RWPE1 (cell line): Measurements from ENCODE around the gene METTL5.
"Not testable (repeated sequence)": the region's sequence is repeated elsewhere in the genome, so short reads cannot be mapped to it uniquely, and the experiment has no call there.

Experiments used
- CTCF ChIA-PET: fragments of 350-600 bp; sonication (Branson Sonifier 250); formaldehyde crosslinking; extraction: SDS; loops from one replicate; lab custom pipeline; 2021; lab: Yijun Ruan, JAX
- POLR2A ChIA-PET: fragments of 400-600 bp; formaldehyde crosslinking; extraction: SDS; loops from one replicate; lab custom pipeline; 2020; ENCODE audit warnings: antibody characterized with exemption; ENCODE audit not compliant: low non-redundant PET; lab: Yijun Ruan, JAX
- DNase-seq: peaks from one replicate; pipeline ENCODE4 v3.0.0; 2012; ENCODE audit warnings: low spot score
- H3K27ac ChIP-seq: fragments of 450-650 bp; 2 replicates; pipeline ENCODE4 v1.5.1; 2017
- CTCF ChIP-seq: fragments of 450-650 bp; conservative IDR thresholded peaks from 2 replicates; pipeline ENCODE4 v1.5.1; 2017; ENCODE audit warnings: low read depth, mild to moderate bottlenecking

The METTL5 gene

GRCh38 chr2:169819106-169819505 lies 5.6 kb downstream of the METTL5 start:
- no peak overlapping the region for H3K27ac ChIP-seq
- DNase-seq, result no peak
- POLR2A ChIA-PET, result no interaction called here
- CTCF ChIA-PET, result no interaction called here
- TF ChIP-seq CTCF, result no peak

GRCh38 chr2:169818241-169818640 lies 6.5 kb downstream of the METTL5 start:
- H3K27ac ChIP-seq, result no peak overlapping the region
- DNase-seq, result no peak
- TF ChIP-seq CTCF, result no peak
- ChIA-PET POLR2A (no interaction called here), CTCF (no interaction called here)

GRCh38 chr2:169817369-169817768 lies 7.3 kb downstream of the METTL5 start:
- H3K27ac ChIP-seq, POLR2A ChIA-PET, DNase-seq, CTCF ChIA-PET: not testable (repeated sequence)

GRCh38 chr2:169816961-169817360 lies 7.7 kb downstream of the METTL5 start:
- POLR2A ChIA-PET, H3K27ac ChIP-seq, DNase-seq, CTCF ChIA-PET: not testable (repeated sequence)

- ChIA-PET CTCF (no interaction called here), POLR2A (no interaction called here)
- H3K27ac ChIP-seq, result no peak overlapping the region
- no peak for TF ChIP-seq CTCF
- peak; percentile 55 for DNase-seq
Observed at GRCh38 chr2:169815849-169816248, 8.9 kb downstream of the METTL5 start.

- POLR2A ChIA-PET, result no interaction called here
- no peak for TF ChIP-seq CTCF
- no peak overlapping the region for H3K27ac ChIP-seq
- CTCF ChIA-PET, result no interaction called here
- DNase-seq, result no peak
Observed at GRCh38 chr2:169808221-169808620, 16.5 kb downstream of the METTL5 start.

GRCh38 chr2:169806586-169806985 lies 18.1 kb downstream of the METTL5 start:
- no peak for DNase-seq
- no peak overlapping the region for H3K27ac ChIP-seq
- POLR2A ChIA-PET, result no interaction called here
- CTCF ChIA-PET, result no interaction called here
- no peak for TF ChIP-seq CTCF

- 0 out of 2 replicates have a peak overlapping the region, but pooled peaks have one; percentile 4 for H3K27ac ChIP-seq
- no peak for DNase-seq
- TF ChIP-seq CTCF, result no peak
- ChIA-PET CTCF (no interaction called here), POLR2A (no interaction called here)
Observed at GRCh38 chr2:169803480-169803879, 21.2 kb downstream of the METTL5 start.
